HepG2 (cell line): ENCODE measurements around the gene COX7A1. TPM values are rescaled to one million over a fixed set of nuclear protein-coding genes. Genes with fewer than 3 reads are reported as not detected.

ENCODE experiments used
- ATF7-NPFF ChIP-seq: sonication (generic); formaldehyde crosslinking; IDR thresholded peaks from 2 replicates; pipeline ENCODE4 v1.8.1; 2023; ENCODE audit warnings: mild to moderate bottlenecking, low read depth, missing genetic modification reagents, moderate library complexity
- CENPT ChIP-seq: sonication (generic); formaldehyde crosslinking; IDR thresholded peaks from 2 replicates; pipeline ENCODE4 v1.8.0; 2022; ENCODE audit warnings: low read depth, mild to moderate bottlenecking, moderate library complexity, missing genetic modification reagents
- ETV5 ChIP-seq: IDR thresholded peaks from 2 replicates; pipeline ENCODE4 v1.6.1; 2018; ENCODE audit warnings: missing biosample characterization, missing genetic modification reagents, inconsistent platforms, borderline replicate concordance
- FOXO1 ChIP-seq: sonication (generic); formaldehyde crosslinking; IDR thresholded peaks from 2 replicates; pipeline ENCODE4 v1.4.0; 2020; ENCODE audit warnings: missing genetic modification reagents
- GZF1 ChIP-seq: sonication (generic); formaldehyde crosslinking; IDR thresholded peaks from 2 replicates; pipeline ENCODE4 v1.5.1; 2020; ENCODE audit warnings: mild to moderate bottlenecking, missing genetic modification reagents
- HNF4A ChIP-seq: sonication (generic); formaldehyde crosslinking; IDR thresholded peaks from 2 replicates; pipeline ENCODE4 v1.4.0; 2020; ENCODE audit warnings: missing genetic modification reagents
- KDM4B ChIP-seq: sonication (generic); formaldehyde crosslinking; IDR thresholded peaks from 2 replicates; pipeline ENCODE4 v1.4.0; 2020; ENCODE audit warnings: missing genetic modification reagents
- NR2C2 ChIP-seq: sonication (generic); formaldehyde crosslinking; IDR thresholded peaks from 2 replicates; pipeline ENCODE4 v1.4.0; 2020; ENCODE audit warnings: missing genetic modification reagents, mild to moderate bottlenecking, moderate library complexity, borderline replicate concordance
- SNAPC2 ChIP-seq: sonication (generic); formaldehyde crosslinking; IDR thresholded peaks from 2 replicates; pipeline ENCODE4 v1.8.1; 2022; ENCODE audit warnings: mild to moderate bottlenecking, missing genetic modification reagents
- ZNF501 ChIP-seq: sonication (generic); formaldehyde crosslinking; IDR thresholded peaks from 2 replicates; pipeline ENCODE4 v1.5.1; 2020; ENCODE audit warnings: mild to moderate bottlenecking, moderate library complexity, missing genetic modification reagents
- ZNF670 ChIP-seq: sonication (generic); formaldehyde crosslinking; IDR thresholded peaks from 2 replicates; pipeline ENCODE4 v1.8.0; 2022; ENCODE audit warnings: mild to moderate bottlenecking, missing genetic modification reagents, borderline replicate concordance
- ZSCAN21 ChIP-seq: sonication (generic); formaldehyde crosslinking; IDR thresholded peaks from 2 replicates; pipeline ENCODE4 v1.8.0; 2022; ENCODE audit warnings: mild to moderate bottlenecking, missing genetic modification reagents, moderate library complexity, borderline replicate concordance
- polyA plus RNA-seq, 8 experiments: library from polyadenylated mRNA; depleted of rRNA in 3 of 8; stranded (reverse) in 7 of 8; unstranded in 1 of 8; fragments of >200 nt; fragmentation: Illumina TruSeq in 4 of 8; extraction: Trizol in 4 of 8; gene quantifications; 2 replicates each; pipeline versions ENCODE4 v1.2.1 to v1.2.3, GENCODE V29; 2011 to 2016; ENCODE audit warnings: low read depth in 4 of 8, missing spikeins in 1 of 8, mixed read lengths in 1 of 8; ENCODE audit not compliant: insufficient read depth in 1 of 8
- total RNA-seq, 5 experiments: library from RNA; depleted of rRNA; stranded (reverse); fragments of >200 nt; fragmentation: Illumina TruSeq; extraction: Trizol; gene quantifications; 2 replicates each; pipeline ENCODE4 v1.2.3, GENCODE V29; 2016; ENCODE audit warnings: low read depth in 1 of 5
- TF ChIP-seq, protein P1 (sequence below), 2 experiments: fragments of 450-650 bp in 1 of 2; sonication (generic) in 1 of 2; formaldehyde crosslinking; IDR thresholded peaks; 2 replicates each; pipeline versions ENCODE4 v1.5.0 to v1.8.0; 2020 to 2022; ENCODE audit warnings: mild to moderate bottlenecking in 1 of 2, missing genetic modification reagents in 1 of 2
- TF ChIP-seq, protein P2 (sequence below): sonication (generic); formaldehyde crosslinking; IDR thresholded peaks from 2 replicates; pipeline ENCODE4 v1.9.0; 2021; ENCODE audit warnings: missing genetic modification reagents, borderline replicate concordance
- TF ChIP-seq, protein P3 (sequence below): sonication (generic); formaldehyde crosslinking; IDR thresholded peaks from 2 replicates; pipeline ENCODE4 v1.4.0; 2020; ENCODE audit warnings: mild to moderate bottlenecking, missing genetic modification reagents
- TF ChIP-seq, protein P4 (sequence below): sonication (generic); formaldehyde crosslinking; IDR thresholded peaks from 2 replicates; pipeline ENCODE4 v1.4.0; 2020; ENCODE audit warnings: mild to moderate bottlenecking, missing genetic modification reagents, borderline replicate concordance
- TF ChIP-seq, protein P5 (sequence below): IDR thresholded peaks from 2 replicates; pipeline ENCODE4 v1.6.1; 2012; ENCODE audit warnings: low read length, improper control_type of control experiment

The COX7A1 gene
- total and polyA plus RNA-seq, 2 of the 13 experiments (the other 11 are each of a cell fraction or from before 2014, with no cell fraction given): not detected

DNA sequence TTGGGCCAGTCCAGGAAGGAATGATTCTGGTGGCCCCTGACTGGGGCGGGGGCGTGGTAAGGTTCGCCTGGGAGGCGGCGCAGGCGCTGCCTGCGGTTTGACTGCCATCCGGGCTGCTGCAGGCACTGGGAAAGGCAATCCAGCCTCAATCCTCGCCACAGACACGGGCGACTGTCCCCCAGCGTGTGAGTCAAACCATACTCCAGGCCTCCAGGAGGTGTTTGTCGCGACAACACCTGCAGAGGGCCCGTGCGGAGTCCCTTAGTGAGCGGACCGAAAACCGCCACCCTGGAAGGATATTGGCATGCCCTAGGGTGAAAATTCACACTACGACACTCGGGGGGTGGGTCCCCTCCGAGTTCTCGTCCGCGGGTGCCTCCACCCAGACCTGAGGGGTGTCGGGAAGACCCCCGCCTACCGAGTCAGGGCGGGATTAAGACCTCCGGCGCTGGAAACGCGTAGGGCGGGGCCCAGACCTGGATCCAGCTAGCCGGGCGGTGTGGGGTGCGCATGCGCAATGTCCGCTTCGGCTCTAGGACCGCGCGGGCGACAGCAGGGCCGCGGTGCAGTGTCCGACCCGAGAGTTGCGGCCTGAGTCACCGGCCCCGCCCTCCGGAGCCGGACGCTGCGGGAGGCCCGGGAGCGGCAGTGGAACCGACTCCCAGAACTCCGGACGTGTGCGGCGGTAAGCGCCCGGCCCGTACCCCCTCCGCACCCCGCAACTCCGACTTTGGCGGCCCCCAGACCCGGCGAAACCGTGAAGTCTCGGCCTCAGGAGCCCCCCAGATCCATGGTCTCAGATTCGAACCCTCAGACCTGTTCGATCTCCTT is 12.6 kb downstream of the COX7A1 start, which contains the start of gene CAPNS1 (continued):
- TF ChIP-seq, protein P1, sequence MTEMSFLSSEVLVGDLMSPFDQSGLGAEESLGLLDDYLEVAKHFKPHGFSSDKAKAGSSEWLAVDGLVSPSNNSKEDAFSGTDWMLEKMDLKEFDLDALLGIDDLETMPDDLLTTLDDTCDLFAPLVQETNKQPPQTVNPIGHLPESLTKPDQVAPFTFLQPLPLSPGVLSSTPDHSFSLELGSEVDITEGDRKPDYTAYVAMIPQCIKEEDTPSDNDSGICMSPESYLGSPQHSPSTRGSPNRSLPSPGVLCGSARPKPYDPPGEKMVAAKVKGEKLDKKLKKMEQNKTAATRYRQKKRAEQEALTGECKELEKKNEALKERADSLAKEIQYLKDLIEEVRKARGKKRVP (CRISPR knock-in tag; IDR thresholded peaks at IDR 0.05): peak in 1 of 2 experiments; percentile 23; a peak in 1 of 4 replicates
- TF ChIP-seq ZNF670 (peak; percentile 73; the same call in 1 of the 2 replicates), GZF1 (CRISPR knock-in tag) (no peak), ZSCAN21 (no peak; the same call in 1 of the 2 replicates), ZNF501 (CRISPR knock-in tag) (peak; percentile 43; the same call in 1 of the 2 replicates), HNF4A (CRISPR knock-in tag) (no peak), ATF7-NPFF (CRISPR knock-in tag) (peak; percentile 69), KDM4B (no peak), SNAPC2 (CRISPR knock-in tag) (no peak), CENPT (CRISPR knock-in tag) (no peak), FOXO1 (peak; percentile 52; the same call in 1 of the 2 replicates), ETV5 (CRISPR knock-in tag) (peak; percentile 75; the same call in 1 of the 2 replicates), NR2C2 (peak; percentile 51; the same call in 1 of the 2 replicates)
- TF ChIP-seq, protein P2, sequence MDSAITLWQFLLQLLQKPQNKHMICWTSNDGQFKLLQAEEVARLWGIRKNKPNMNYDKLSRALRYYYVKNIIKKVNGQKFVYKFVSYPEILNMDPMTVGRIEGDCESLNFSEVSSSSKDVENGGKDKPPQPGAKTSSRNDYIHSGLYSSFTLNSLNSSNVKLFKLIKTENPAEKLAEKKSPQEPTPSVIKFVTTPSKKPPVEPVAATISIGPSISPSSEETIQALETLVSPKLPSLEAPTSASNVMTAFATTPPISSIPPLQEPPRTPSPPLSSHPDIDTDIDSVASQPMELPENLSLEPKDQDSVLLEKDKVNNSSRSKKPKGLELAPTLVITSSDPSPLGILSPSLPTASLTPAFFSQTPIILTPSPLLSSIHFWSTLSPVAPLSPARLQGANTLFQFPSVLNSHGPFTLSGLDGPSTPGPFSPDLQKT (CRISPR knock-in tag): no peak
- TF ChIP-seq, protein P3, sequence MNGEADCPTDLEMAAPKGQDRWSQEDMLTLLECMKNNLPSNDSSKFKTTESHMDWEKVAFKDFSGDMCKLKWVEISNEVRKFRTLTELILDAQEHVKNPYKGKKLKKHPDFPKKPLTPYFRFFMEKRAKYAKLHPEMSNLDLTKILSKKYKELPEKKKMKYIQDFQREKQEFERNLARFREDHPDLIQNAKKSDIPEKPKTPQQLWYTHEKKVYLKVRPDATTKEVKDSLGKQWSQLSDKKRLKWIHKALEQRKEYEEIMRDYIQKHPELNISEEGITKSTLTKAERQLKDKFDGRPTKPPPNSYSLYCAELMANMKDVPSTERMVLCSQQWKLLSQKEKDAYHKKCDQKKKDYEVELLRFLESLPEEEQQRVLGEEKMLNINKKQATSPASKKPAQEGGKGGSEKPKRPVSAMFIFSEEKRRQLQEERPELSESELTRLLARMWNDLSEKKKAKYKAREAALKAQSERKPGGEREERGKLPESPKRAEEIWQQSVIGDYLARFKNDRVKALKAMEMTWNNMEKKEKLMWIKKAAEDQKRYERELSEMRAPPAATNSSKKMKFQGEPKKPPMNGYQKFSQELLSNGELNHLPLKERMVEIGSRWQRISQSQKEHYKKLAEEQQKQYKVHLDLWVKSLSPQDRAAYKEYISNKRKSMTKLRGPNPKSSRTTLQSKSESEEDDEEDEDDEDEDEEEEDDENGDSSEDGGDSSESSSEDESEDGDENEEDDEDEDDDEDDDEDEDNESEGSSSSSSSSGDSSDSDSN (CRISPR knock-in tag): peak; percentile 86
- TF ChIP-seq, protein P4, sequence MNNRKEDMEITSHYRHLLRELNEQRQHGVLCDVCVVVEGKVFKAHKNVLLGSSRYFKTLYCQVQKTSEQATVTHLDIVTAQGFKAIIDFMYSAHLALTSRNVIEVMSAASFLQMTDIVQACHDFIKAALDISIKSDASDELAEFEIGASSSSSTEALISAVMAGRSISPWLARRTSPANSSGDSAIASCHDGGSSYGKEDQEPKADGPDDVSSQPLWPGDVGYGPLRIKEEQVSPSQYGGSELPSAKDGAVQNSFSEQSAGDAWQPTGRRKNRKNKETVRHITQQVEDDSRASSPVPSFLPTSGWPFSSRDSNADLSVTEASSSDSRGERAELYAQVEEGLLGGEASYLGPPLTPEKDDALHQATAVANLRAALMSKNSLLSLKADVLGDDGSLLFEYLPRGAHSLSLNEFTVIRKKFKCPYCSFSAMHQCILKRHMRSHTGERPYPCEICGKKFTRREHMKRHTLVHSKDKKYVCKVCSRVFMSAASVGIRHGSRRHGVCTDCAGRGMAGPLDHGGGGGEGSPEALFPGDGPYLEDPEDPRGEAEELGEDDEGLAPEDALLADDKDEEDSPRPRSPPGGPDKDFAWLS: no peak
- TF ChIP-seq, protein P5, sequence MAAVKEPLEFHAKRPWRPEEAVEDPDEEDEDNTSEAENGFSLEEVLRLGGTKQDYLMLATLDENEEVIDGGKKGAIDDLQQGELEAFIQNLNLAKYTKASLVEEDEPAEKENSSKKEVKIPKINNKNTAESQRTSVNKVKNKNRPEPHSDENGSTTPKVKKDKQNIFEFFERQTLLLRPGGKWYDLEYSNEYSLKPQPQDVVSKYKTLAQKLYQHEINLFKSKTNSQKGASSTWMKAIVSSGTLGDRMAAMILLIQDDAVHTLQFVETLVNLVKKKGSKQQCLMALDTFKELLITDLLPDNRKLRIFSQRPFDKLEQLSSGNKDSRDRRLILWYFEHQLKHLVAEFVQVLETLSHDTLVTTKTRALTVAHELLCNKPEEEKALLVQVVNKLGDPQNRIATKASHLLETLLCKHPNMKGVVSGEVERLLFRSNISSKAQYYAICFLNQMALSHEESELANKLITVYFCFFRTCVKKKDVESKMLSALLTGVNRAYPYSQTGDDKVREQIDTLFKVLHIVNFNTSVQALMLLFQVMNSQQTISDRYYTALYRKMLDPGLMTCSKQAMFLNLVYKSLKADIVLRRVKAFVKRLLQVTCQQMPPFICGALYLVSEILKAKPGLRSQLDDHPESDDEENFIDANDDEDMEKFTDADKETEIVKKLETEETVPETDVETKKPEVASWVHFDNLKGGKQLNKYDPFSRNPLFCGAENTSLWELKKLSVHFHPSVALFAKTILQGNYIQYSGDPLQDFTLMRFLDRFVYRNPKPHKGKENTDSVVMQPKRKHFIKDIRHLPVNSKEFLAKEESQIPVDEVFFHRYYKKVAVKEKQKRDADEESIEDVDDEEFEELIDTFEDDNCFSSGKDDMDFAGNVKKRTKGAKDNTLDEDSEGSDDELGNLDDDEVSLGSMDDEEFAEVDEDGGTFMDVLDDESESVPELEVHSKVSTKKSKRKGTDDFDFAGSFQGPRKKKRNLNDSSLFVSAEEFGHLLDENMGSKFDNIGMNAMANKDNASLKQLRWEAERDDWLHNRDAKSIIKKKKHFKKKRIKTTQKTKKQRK: no peak
